Keratinocyte (primary cell): Measurements from ENCODE around the gene SCYL3. TPM values are rescaled to one million over a fixed set of nuclear protein-coding genes. Genes with fewer than 3 reads are reported as not detected.
"Not testable (repeated sequence)": the region's sequence is repeated elsewhere in the genome, so short reads cannot be mapped to it uniquely, and the experiment has no call there.

Source experiments
- DNase-seq: peaks from one replicate; pipeline ENCODE4 v3.0.0-alpha.2; 2011; ENCODE audit warnings: low read depth, missing footprints, low spot score
- FAIRE-seq: peaks from 2 replicates; lab custom pipeline; 2011; peaks lifted over from hg19 to GRCh38; lab: Jason Lieb, UNC
- H2AFZ ChIP-seq: 2 replicates; pipeline ENCODE4 v1.6.0; 2012; ENCODE audit warnings: low read length, control low read depth, inconsistent platforms; ENCODE audit not compliant: control insufficient read depth
- H3K27ac ChIP-seq: 2 replicates; pipeline ENCODE4 v1.5.1; 2011; ENCODE audit warnings: low read length; ENCODE audit not compliant: control insufficient read depth, insufficient read depth
- H3K27me3 ChIP-seq: 3 replicates; pipeline ENCODE4 v1.6.0; 2011; ENCODE audit warnings: low read length; ENCODE audit not compliant: control insufficient read depth, insufficient read depth; ENCODE audit errors: extremely low read depth
- H3K36me3 ChIP-seq, 2 experiments: 2 replicates in 1 of 2; 3 replicates in 1 of 2; pipeline ENCODE4 v1.5.1; 2011; ENCODE audit warnings: low read length in 2 of 2, mild to moderate bottlenecking in 1 of 2; ENCODE audit not compliant: control insufficient read depth in 2 of 2, insufficient read depth in 2 of 2; ENCODE audit errors: extremely low read depth in 1 of 2
- H3K4me1 ChIP-seq: 3 replicates; pipeline ENCODE4 v1.5.1; 2011; ENCODE audit warnings: low read length; ENCODE audit not compliant: control insufficient read depth, insufficient read depth; ENCODE audit errors: extremely low read depth
- H3K4me2 ChIP-seq: 3 replicates; pipeline ENCODE4 v1.6.0; 2011; ENCODE audit warnings: low read depth, low read length; ENCODE audit not compliant: control insufficient read depth, insufficient read depth; ENCODE audit errors: extremely low read depth
- H3K4me3 ChIP-seq, 3 experiments: fragments of 200-600 bp in 1 of 3; sonication (generic) in 1 of 3; 2 replicates in 2 of 3; 3 replicates in 1 of 3; pipeline ENCODE4 v1.5.1; 2011 to 2016; ENCODE audit warnings: low read length in 3 of 3, mild to moderate bottlenecking in 3 of 3, control low read depth in 2 of 3, inconsistent platforms in 1 of 3, low read depth in 1 of 3, mixed read lengths in 1 of 3, mixed run types in 1 of 3, moderate library complexity in 1 of 3; ENCODE audit not compliant: control insufficient read depth in 2 of 3, insufficient read depth in 2 of 3; ENCODE audit errors: extremely low read depth in 1 of 3
- H3K79me2 ChIP-seq: 2 replicates; pipeline ENCODE4 v1.6.0; 2012; ENCODE audit warnings: low read length; ENCODE audit not compliant: control insufficient read depth, insufficient read depth
- H3K9ac ChIP-seq: 3 replicates; pipeline ENCODE4 v1.6.0; 2011; ENCODE audit warnings: low read length; ENCODE audit not compliant: control insufficient read depth, insufficient read depth; ENCODE audit errors: extremely low read depth
- H3K9me1 ChIP-seq: 3 replicates; pipeline ENCODE4 v1.6.0; 2011; ENCODE audit warnings: low read length; ENCODE audit not compliant: control insufficient read depth, insufficient read depth; ENCODE audit errors: extremely low read depth
- H3K9me3 ChIP-seq: 2 replicates; pipeline ENCODE4 v1.5.1; 2012; ENCODE audit warnings: low read depth, low read length; ENCODE audit not compliant: control insufficient read depth
- H4K20me1 ChIP-seq: 3 replicates; pipeline ENCODE4 v1.6.0; 2011; ENCODE audit warnings: low read length; ENCODE audit not compliant: control insufficient read depth, insufficient read depth; ENCODE audit errors: extremely low read depth
- EZH2 ChIP-seq: IDR thresholded peaks from one replicate; pipeline ENCODE4 v1.6.1; 2012; ENCODE audit warnings: inconsistent platforms, mild to moderate bottlenecking, low read length, moderate library complexity
- dilution Hi-C: fragments of 300-500 bp; cut with MboI; formaldehyde crosslinking; loops from one replicate; pipeline ENCODE4 v1.7.0; 2020; ENCODE audit warnings: low sequenced_read_pairs; ENCODE audit not compliant: extremely low pct_ligation_motif_present
- polyA plus RNA-seq, 5 experiments: library from polyadenylated mRNA; depleted of rRNA in 3 of 5; stranded (reverse) in 3 of 5; stranded (forward) in 1 of 5; unstranded in 1 of 5; fragments of >200 nt; gene quantifications; 1 replicate in 1 of 5; 2 replicates in 3 of 5; 3 replicates in 1 of 5; pipeline versions ENCODE4 v1.2.1 to v1.2.3, GENCODE V29; 2011 to 2012; ENCODE audit warnings: missing spikeins in 2 of 5, low read depth in 1 of 5, low replicate concordance in 1 of 5
- TF ChIP-seq, protein P1 (sequence below), 3 experiments: IDR thresholded peaks in 1 of 3; conservative IDR thresholded peaks in 1 of 3; optimal IDR thresholded peaks in 1 of 3; 2 replicates in 2 of 3; 3 replicates in 1 of 3; pipeline versions ENCODE3 to v1.5.1; 2011; ENCODE audit warnings: low read length in 3 of 3, mild to moderate bottlenecking in 3 of 3, moderate library complexity in 2 of 3, control low read depth in 1 of 3, inconsistent platforms in 1 of 3; ENCODE audit not compliant: insufficient read depth in 2 of 3; ENCODE audit errors: extremely low read depth in 1 of 3

Gene SCYL3
- polyA plus RNA-seq, 1 donor (not counting 4 experiments of a cell fraction or from before 2014, with no cell fraction given): 8.0 TPM

DNA sequence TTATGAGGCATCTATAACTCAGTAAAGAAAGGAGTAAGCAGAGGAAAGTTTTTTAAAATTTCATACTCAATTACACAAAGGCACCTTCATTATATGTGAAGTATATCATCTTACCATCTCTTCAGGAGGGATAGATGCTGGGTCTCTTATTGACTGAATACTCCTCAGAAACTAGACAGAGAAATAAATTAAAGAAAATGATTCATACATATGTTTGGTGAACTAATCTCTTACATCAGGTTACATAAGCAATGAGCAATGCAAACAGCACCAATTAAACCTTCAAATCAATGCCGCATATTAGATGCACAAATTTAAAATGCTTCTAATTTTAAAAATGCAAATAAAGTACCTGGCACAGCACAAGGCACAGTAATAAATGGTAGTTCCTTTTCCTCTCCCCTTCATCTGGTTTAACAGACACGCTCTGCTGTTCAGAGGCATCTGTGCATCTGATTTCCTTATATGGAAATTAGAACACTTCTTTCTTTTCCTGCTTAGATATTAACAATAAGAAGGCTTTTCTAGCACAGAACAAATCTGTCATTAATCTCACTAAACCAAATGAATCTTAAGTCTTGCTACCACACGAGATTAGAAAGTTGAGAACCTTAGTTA is 20.0 kb downstream of the SCYL3 start:
- Histone ChIP-seq H2AFZ (no peak overlapping the region), H3K27ac (peak overlapping the region; percentile 42), H3K79me2 (no peaks in the 10 kb centered on the region), H4K20me1 (no peaks in the 10 kb centered on the region), H3K4me1 (no peaks in the 10 kb centered on the region), H3K36me3 (peaks cover 17 to 22% of the 10 kb centered on the region in 2 experiments), H3K9me1 (no peaks in the 10 kb centered on the region), H3K9ac (no peak overlapping the region), H3K4me2 (no peak overlapping the region), H3K9me3 (no peaks in the 10 kb centered on the region), H3K27me3 (no peaks in the 10 kb centered on the region), H3K4me3 (no peak overlapping the region)
- FAIRE-seq: no peak
- dilution Hi-C loops: no loop called here
- no peak for DNase-seq
- TF ChIP-seq, protein P1, sequence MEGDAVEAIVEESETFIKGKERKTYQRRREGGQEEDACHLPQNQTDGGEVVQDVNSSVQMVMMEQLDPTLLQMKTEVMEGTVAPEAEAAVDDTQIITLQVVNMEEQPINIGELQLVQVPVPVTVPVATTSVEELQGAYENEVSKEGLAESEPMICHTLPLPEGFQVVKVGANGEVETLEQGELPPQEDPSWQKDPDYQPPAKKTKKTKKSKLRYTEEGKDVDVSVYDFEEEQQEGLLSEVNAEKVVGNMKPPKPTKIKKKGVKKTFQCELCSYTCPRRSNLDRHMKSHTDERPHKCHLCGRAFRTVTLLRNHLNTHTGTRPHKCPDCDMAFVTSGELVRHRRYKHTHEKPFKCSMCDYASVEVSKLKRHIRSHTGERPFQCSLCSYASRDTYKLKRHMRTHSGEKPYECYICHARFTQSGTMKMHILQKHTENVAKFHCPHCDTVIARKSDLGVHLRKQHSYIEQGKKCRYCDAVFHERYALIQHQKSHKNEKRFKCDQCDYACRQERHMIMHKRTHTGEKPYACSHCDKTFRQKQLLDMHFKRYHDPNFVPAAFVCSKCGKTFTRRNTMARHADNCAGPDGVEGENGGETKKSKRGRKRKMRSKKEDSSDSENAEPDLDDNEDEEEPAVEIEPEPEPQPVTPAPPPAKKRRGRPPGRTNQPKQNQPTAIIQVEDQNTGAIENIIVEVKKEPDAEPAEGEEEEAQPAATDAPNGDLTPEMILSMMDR (optimal IDR thresholded peaks at IDR 0.05 in 1 of 3, IDR thresholded peaks at IDR 0.05 in 1 of 3, conservative IDR thresholded peaks at IDR 0.05 in 1 of 3; ENCODE audit: extremely low read depth in 1 of 3, insufficient read depth in 2 of 3, low read length in 3 of 3): no peak
- TF ChIP-seq EZH2: no peak

DNA sequence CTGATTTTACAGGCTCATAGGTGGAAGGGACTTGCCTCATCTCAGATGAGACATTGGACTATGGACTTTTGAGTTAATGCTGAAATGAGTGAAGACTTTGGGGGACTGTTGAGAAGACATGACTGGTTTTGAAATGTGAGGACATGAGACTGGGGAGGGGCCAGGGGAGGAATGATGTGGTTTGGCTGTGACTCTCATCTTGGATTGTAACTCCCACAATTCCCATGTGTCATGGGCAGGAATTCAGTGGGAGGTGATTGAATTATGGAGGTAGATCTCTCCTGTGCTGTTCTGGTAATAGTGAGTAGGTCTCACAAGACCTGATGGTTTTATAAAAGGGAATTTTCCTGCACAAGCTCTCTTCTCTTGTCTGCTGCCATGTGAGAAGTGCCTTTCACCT is 20.8 kb downstream of the SCYL3 start:
- H3K9me3 ChIP-seq: no peaks in the 10 kb centered on the region
- TF ChIP-seq, protein P1 (optimal IDR thresholded peaks at IDR 0.05 in 1 of 3, IDR thresholded peaks at IDR 0.05 in 1 of 3, conservative IDR thresholded peaks at IDR 0.05 in 1 of 3; ENCODE audit: extremely low read depth in 1 of 3, insufficient read depth in 2 of 3, low read length in 3 of 3): no peak
- TF ChIP-seq EZH2: no peak
- no peak overlapping the region for H3K9ac ChIP-seq
- dilution Hi-C loops: no loop called here
- H3K79me2 ChIP-seq: no peaks in the 10 kb centered on the region
- DNase-seq: no peak
- no peaks in the 10 kb centered on the region for H4K20me1 ChIP-seq
- no peaks in the 10 kb centered on the region for H3K27me3 ChIP-seq
- no peaks in the 10 kb centered on the region for H3K9me1 ChIP-seq
- no peak overlapping the region for H3K27ac ChIP-seq
- no peaks in the 10 kb centered on the region for H3K4me1 ChIP-seq
- no peak for FAIRE-seq
- H3K36me3 ChIP-seq: peaks cover 17 to 24% of the 10 kb centered on the region in 2 experiments
- no peak overlapping the region for H3K4me3 ChIP-seq
- no peak overlapping the region for H3K4me2 ChIP-seq
- no peak overlapping the region for H2AFZ ChIP-seq

DNA sequence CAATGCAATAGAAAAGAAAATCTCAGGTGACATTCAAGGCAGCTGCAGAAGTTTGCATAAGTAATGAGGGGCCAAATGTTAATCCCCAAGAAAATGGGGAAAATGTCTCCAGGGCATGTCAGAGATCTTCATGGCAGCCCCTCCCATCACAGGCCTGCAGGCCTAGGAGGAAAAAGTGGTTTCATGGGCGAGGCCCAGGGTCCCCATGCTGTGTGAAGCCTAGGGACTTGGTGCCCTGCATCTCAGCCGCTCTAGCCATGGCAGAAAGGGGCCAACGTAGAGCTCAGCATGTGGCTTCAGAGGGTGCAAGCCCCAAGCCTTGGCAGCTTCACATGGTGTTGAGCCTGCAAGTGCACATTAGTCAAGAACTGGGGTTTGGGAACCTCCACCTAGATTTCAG is 21.7 kb downstream of the SCYL3 start:
- peaks cover 19% of the 10 kb centered on the region in 2 experiments for H3K36me3 ChIP-seq
- FAIRE-seq, H3K4me2 ChIP-seq, H3K9ac ChIP-seq, H3K9me3 ChIP-seq, H3K9me1 ChIP-seq, H2AFZ ChIP-seq, DNase-seq, H3K79me2 ChIP-seq, dilution Hi-C loops, H3K4me1 ChIP-seq, H3K27me3 ChIP-seq, H3K4me3 ChIP-seq, H4K20me1 ChIP-seq, H3K27ac ChIP-seq: not testable (repeated sequence)
